Measurements from ENCODE around the gene ATRNL1.

DNA sequence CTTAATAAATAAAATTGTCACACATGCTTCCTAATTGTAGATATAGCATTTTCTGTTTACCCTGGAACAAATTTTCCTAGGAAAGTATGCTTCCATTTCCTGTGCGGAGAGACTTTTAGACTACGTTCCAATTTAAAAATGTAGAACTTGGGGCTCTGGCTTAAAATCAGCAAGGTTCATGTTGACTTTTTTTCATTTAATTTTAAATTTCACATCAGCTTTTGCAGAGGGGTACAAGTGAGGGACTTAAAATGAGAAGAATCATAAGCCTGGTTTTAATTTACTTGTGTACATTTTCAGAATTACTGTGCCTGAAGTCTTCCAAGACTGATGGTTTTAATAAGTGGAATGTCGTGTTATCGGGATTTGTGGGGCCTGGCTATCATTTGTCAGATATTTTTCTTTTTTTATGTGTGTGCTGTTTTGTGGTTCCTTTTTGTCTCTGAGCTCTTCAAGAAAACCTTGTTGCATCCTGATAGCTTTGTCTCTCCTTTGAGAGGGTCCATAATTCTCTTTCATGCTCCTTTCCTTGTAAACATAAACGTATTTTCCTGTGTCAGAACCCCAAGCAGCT, 8.8 kb upstream of the ATRNL1 start:
- TF ChIP-seq POLR2A (IDR thresholded peaks at IDR 0.05) (no peak), POLR2AphosphoS5 (IDR thresholded peaks at IDR 0.05) (no peak)
- TF ChIP-seq, protein P1, sequence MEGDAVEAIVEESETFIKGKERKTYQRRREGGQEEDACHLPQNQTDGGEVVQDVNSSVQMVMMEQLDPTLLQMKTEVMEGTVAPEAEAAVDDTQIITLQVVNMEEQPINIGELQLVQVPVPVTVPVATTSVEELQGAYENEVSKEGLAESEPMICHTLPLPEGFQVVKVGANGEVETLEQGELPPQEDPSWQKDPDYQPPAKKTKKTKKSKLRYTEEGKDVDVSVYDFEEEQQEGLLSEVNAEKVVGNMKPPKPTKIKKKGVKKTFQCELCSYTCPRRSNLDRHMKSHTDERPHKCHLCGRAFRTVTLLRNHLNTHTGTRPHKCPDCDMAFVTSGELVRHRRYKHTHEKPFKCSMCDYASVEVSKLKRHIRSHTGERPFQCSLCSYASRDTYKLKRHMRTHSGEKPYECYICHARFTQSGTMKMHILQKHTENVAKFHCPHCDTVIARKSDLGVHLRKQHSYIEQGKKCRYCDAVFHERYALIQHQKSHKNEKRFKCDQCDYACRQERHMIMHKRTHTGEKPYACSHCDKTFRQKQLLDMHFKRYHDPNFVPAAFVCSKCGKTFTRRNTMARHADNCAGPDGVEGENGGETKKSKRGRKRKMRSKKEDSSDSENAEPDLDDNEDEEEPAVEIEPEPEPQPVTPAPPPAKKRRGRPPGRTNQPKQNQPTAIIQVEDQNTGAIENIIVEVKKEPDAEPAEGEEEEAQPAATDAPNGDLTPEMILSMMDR (IDR thresholded peaks at IDR 0.05 in 8 of 11, conservative IDR thresholded peaks at IDR 0.05 in 3 of 11) = no peak
